Activated CD4-positive, alpha-beta T cell treated with anti-CD3 and anti-CD28 coated beads for 24 hours (primary cell): Measurements from ENCODE around the gene FILIP1L.

Experiments used
- DNase-seq, 2 donors: peaks; one replicate each; pipeline ENCODE4 v3.0.0-alpha.2; 2020; ENCODE audit warnings: low read depth in 2 of 2

Gene FILIP1L

DNA sequence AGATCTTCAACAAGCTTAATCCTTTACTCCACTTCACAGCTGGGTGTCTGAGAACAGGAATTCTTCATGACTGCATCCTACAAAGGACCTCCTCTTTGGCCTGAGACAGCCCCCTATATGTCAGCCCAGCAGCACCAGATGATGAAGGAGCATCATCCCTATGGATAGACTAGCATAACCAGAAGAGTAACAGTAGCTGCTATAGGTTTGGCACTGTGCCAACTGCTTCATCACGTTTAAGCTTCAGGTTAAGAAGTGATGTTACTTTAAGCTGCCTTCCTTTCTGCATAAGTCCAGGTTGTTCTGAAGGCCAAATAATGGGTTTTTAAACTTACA lies 246.0 kb downstream of the FILIP1L start:
- no peak for DNase-seq

DNA sequence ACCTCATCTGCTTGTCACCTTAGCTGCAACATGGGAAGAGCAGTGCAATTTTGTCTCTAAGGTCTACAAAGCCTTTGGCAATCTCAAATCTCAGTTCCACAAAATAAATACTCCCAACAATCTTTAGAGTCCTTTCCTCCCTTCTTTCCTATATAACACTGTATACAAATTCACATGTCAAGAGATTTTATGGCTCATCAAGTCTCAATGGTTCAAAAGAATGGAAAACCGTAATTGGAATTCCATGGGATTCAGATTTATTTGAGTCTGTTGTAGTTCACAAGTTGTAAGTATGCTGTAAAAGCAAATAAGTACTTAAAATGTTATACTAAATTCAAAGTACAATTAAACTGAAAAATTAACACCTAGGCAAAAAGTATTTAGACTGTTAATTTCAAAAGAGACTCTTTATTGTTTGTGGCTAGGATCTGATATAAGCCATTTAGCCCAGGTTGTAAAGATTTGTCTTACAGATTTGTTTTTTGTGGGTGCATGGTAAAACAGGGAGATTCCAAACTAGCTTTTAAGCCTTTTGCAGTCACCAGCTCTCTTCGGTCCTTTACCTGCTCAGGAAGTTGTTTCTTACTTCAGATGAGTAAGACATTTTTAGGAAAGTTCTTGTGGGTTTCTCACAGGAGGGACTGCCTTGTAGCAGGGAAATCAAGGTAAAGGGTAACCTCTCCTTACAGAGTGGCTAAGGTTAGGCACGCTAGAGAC lies 246.5 kb downstream of the FILIP1L start:
- DNase-seq: no peak

DNA sequence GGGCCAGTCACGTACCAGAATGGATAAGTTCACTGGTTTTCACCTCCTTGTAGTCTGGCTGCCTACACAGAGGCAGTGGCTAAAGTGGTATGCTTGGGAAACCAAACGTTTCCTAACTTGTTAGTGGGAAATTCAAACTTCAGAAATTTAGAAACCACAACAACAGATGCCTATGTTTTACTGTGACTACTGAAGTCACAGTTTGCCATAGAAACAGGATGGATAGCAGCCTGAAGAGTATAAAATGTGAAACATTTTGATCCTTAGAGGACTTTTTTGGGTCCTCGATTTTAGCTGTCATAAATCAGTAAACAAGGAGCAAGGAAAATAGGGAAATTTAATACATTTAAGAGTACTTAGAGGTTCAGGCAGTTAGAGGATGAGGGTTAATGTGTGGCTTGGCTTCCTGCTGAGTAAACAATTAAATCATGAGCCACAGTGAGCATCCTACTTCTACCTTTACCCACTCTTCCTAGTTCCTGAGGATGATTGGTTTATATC lies 248.0 kb downstream of the FILIP1L start:
- no peak for DNase-seq

DNA sequence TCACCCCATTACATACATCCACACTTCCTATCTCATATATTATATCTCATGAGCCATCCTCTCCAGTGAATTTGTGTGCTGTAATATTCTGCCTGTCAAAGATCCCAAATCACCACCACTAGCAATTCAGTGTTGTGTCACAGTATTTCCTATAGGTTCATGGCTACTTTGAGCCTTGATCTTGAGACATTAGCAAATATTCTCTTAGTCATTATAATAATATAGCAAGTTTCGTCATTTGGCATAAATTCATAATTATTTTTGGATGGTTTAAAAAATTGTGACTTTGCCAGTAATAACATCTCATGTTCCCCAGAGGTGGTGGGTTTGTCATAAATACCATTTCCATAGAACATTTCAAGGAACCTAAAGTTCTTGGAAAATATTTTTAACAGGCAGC lies 249.0 kb downstream of the FILIP1L start:
- DNase-seq: no peak

DNA sequence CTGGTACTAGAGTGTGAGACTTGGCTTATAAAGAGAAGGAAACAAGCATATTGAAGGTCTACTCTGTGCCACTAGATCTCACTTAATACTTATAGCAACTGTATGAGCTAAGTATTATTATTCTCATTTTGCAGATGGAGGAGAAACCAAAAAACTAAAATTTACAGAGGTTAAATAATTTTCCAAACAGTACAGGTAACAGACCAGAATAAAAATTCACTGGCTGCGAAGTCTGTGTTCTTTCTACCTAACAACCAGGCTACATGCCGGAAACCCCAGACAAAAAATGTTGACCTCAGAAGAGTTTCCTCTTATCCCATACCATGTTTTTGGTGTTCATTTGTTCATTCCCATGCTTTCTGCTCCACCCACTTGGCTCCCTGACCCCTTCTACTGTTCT lies 250.0 kb downstream of the FILIP1L start:
- no peak for DNase-seq

DNA sequence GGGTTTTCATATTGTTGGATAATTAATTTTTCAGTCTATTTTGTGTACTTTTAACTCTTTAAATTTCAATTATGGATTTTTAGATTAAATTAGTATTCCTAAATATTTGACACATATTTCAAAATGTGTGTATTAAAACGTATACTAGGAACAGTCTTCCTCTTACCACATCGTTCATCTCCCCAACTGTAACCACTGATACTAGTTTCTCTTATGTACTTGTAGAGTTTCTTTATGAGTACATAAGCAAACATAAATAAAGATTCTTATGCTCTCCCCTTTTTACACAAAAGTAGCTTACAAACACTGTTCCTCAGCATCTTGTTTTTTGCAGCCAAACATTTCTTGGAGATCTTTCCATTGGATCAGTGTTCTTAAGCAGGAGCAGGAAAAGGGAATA lies 250.7 kb downstream of the FILIP1L start:
- no peak for DNase-seq

DNA sequence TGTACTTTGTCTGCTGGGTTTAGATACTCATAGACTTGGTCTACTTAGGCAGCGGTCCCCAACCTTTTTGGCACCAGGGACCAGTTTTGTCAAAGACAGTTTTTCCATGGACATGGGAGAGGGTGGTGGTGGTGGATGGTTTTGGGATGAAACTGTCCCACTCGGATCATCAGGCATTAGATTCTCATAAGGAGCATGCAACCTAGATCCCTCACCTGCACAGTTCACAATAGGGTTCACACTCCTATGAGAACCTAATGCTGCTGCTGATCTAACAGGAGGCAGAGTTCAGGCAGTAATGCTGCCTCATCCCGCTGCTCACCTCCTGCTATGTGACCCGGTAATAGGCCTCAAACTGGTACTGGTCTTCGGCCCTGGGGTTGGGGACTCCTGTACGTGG lies 251.3 kb downstream of the FILIP1L start:
- no peak for DNase-seq

DNA sequence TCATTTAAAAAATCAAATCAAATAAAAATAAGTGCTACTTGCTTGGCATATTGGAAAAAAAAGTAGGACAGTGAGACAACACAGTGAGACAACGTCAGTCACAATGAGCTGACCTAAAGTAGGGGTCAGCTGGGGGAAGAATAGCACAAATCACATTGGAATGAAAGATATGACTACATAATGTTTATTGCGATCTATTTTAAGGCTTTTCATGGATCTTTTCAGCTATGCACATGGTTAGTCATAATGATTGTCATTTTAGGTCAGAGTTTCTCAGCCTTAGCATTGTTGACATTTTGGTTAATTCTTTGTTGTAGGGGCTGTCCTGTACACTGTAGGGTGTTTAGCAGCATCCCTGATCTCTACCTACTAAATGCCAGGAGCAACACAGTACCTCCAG lies 252.1 kb downstream of the FILIP1L start:
- DNase-seq: no peak

DNA sequence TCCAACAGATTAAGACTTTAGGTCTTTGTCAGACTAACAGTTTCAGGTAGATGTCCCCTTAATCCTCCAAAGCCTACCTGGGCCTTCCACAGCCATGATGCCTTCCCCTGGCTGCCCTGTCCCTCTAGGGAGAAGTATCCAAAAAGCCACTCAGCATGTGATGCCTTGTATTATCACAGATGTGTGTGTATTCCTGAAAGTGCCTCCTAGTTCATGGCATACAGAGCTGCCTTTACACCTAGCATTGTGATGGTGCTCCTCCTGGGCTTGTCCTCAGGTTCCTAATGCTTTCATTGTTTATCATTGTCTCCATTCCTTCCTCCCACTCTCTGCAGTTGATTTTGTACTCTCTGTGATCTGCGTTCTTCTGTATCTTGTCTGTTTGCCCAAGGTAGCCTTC lies 253.1 kb downstream of the FILIP1L start:
- no peak for DNase-seq

DNA sequence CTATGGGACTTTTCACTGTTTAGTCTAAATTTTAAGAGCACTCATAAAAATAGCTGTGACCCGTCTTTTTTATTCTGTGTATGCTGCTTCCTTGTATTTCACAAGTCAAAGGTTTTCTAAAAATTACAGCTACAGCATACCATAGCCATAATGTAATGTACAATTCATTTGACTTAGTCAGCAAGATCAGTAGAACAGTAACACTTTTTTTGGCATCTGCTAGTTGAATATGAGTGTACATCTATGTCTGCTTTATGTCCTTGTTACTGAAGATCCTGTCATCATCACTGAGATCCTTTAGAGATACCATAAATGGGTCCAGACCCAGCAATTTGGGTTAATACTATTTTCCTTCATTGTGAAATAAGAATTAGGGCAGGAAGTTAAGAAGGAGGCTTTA lies 254.5 kb downstream of the FILIP1L start:
- no peak for DNase-seq

DNA sequence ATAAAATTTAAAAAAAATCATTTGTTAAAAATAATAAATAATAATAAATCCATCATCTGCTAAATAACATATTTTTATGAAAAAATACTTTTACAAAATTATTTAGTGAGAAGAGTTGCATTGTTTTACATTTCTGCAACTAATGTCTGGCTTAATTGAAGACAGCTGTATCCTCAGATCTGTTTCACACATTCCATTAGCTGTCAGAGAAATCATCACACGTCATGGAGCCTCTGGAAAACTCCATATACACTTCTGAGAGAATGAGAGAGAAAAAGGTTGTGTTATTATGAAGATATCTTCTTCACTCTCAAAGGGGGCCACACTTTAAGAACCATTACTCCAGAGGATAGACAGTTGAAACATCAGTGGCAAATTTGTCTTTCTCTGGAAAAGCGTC lies 255.8 kb downstream of the FILIP1L start:
- no peak for DNase-seq

DNA sequence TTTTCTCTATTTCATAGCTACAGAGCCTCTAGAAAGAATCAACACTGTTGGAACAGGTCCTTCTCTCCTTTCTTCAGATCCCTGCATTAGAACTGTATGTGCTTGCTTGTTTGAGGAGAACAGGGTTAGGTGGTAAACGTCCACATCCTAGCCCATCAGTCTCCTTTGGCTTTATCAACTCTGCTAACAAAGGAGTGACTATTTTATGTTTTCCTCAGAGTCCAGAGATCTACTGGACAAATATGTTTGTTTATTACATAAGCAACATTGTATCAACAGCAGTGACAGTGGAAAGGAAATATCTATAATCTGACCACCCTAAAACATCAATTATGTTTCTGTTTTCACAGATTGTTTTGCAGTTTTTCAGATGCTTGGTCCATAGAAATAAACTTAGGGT lies 257.0 kb downstream of the FILIP1L start:
- no peak for DNase-seq

DNA sequence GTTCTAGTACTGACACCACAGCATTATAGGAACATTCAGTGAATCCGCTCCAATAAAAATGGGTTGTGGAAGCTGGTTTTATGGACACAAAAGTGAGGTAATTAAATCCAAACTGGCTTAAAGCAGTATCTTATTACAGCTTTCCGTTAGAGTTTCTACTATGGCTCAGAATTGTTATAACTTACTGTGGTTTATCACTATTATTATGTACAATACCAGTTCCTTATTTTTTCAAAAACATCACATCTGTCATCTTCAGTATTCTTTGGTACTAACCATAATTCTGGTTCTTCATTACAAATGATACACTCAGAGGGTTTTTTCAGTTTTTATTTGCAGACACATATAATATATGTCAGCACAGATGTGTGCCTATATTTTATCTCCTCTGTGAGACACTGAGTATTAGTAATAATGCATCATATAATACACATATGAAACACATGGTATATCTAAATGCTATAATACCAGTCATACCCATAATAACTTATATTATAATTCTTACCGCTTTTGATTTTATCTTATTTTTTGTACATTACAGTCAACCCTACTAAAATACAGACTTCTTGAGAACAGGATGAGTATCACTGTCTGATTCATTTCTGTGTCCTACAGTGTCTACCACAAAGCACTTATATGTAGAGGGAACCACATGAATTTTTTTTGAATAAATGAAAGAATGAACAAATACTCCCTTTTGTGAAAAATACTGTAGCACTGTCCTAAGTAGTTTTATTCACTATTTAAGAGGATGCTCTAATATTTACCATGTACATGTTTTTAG lies 257.7 kb downstream of the FILIP1L start:
- no peak for DNase-seq

DNA sequence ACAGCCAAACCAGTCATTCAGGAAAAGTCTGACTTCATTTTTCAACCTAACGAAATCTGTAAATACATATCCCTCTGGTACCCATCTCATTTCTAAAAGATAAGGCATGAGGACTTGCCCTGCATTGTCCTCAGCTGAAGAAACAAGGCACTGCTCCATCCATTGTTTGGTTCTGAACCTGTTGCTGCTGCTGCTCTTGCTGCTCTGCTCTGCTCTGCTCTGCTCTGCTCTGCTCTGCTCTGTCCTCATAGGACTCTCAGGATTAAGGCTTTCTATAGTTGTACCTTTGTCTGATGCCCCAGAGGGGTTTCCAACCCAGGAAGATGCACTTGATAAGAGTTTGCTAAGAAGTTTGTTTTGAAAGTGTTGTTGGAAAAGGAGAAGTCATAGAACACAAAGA lies 258.4 kb downstream of the FILIP1L start:
- no peak for DNase-seq

DNA sequence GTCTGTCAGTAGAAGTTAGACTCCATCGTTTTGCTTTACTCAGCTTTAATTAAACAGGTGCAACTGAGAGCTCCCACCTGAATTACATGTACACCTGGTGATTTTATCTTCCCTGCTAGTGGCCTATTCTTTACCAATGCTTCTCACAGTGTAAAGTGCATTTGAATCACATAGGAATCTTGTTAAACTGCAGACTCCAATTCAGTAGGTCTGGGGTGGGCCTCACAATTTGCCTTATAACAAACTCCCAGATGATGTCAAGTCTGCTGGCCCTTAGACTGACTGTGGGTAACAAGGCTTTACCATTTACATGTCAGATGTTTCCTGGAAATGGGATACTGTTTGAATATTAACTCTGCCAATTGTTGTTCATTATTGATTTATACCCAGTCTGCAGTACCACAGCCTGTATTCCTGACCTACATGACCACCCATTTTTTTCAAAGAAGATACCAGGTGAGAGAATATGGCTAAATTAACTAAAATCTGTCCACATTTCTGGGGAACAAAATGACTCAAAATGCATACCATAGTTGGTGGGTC lies 259.5 kb downstream of the FILIP1L start:
- DNase-seq: no peak

DNA sequence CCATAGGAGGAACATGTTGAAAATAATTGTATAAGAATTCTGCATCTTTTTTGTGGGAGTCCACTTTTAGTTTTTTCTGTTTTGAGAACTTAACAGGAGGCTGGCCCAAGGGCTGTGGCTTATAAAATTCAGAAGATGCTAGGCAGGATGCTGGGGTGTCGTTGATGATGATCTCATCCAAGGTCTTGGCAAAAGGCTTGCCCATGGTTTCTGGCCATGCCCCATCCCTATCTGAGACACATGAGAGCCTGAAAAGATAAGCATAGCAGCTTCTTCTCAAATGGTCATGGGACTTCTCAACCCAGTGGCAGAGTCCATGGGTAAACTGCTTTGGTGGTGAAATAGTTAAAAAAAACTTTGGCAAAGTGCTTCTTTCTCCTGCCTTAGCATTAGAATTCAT lies 261.4 kb downstream of the FILIP1L start:
- DNase-seq: no peak

DNA sequence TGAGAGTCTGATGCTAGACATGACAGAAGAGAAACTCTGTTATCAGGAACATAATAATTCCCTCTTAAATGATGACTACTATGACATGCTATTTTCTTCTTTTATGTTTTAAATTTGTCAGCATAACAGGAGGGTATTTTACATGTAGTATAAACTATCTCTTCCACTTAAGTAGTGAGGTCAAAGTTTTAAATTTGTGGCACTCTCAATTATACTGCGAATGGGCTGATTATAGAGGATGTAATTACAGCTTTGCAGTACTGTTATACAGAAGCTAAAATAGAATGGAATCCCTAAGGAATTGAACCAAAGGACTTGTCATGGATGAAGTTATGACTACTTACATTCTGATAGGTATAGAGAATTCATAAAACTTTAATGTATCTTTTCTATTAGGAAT lies 262.3 kb downstream of the FILIP1L start:
- DNase-seq: no peak

DNA sequence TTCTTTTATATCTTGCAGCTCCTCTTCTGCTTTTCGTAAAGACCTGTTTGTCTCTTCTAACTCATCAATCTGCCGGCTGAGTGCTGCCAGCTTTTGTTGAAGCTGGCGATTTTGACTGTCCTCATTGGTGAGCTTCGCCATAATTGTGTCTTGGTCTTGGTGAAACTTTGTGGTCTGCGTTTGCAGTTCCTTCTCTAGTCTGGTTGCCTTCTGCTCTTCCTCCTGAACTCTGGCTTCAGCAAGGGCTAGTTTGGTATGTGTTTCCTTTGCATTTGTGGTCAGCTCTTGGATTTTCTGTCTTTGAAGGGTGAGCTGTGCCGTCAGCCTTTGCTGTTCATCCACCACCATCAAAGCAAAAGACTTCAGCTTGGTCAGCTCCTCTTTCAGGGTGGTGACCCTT lies 263.7 kb downstream of the FILIP1L start:
- no peak for DNase-seq

DNA sequence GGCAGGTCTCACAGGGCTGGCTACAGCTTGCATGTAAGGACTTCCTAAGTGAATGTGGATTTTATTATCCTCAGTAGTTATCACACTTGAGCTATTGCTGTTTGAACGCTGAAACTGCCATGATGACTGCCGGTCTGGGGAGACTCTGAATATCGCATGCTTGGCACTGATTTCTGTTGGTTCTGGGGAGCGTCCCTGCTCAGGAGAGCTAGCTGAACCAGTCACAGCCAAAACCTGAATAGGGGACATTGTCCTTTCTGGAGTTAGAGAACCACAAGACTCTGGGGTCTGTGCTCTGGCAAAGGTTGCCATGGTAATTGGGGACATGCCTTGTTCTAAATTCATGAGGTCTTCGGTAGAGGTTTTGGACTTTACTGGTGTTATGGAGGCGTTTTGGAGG lies 265.9 kb downstream of the FILIP1L start:
- DNase-seq: no peak

DNA sequence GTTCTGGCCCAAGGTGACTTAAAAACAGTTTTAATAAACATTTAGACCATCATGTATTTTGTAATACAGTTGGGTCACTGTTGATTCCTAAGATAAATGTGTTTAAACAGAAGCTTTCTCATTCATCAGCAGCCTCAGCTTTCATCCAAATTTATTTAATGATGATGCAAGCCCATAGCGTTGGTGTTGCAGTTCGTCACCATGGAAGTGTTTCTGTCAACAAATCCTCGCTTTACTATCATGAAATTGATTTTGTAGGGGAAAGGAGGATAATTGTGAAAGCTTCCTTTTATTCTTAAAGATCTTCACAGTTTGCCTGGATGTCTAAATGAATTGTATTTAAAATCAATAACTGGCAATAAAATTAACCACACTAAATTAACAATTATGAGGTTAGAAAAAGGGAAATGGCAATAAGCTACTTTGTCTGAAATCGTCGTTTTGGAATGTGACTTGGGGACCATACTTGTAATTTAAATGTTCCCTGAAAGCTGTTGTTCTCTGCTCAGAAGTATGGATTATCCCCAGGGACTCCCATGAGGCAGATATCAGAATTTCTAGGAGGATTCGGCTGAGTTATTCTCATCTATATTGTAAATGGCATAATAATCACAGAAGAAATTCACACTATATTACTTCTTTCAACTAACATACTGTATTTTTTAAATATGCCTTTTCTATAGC lies 267.7 kb downstream of the FILIP1L start:
- DNase-seq: no peak

DNA sequence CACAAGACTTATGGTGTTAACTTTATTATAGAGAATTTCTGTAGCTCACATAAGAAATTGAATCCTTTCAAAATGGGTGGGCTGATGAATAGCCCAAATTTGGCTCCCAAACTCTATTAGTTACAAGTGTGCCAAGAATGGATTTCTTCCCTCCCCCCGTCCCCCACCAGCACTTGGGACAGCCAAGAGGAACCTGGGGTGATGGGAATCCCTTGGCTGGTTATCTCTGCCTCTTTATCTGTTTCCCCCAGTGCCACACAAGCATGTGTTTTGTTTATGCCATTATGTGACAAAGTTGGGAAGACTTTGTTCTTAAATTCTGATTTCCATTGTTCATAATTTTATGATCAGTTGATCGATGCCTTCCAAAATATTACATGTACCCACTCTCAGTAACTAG lies 268.3 kb downstream of the FILIP1L start:
- no peak for DNase-seq

DNA sequence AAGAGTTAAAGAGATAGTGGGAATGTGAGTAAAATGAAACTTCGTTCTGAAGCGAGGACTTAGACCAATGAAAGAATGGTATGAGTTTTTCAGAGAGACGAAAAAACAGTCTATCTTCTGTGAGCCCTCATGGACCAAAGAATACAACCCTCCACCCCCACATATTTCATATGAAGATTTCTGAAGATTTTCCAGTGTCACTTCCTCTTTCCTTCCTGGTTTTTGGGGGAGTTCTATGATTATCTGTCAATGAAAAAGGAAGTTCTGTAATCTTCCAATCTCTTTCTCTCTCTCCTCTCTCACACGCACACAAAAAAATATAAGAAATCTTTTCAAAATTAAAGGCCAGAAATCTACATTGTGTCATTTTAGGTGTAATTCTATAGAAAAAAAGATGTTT lies 269.0 kb downstream of the FILIP1L start:
- no peak for DNase-seq
